Activated naive CD4-positive, alpha-beta T cell treated with anti-CD3 and anti-CD28 coated beads, Interleukin-2, amount 10 ng/mL, durations not matched to agents 7 days and 5 days (primary cell): ENCODE results near the gene NCKAP5.
"Not testable (repeated sequence)": the region's sequence is repeated elsewhere in the genome, so short reads cannot be mapped to it uniquely, and the experiment has no call there.

Experiments used
- CTCF ChIA-PET: fragments of 350-600 bp; sonication (Branson Sonifier 250); formaldehyde crosslinking; loops from one replicate; lab custom pipeline; 2021; ENCODE audit warnings: antibody characterized with exemption; lab: Charles Lee
- DNase-seq: peaks from one replicate; pipeline ENCODE4 v3.0.0-alpha.2; 2020
- H3K27ac Mint-ChIP-seq: one replicate; pipeline ENCODE4 v1.8.0; 2021; ENCODE audit warnings: mild to moderate bottlenecking, moderate library complexity, mixed read lengths
- H3K27me3 Mint-ChIP-seq: one replicate; pipeline ENCODE4 v1.8.0; 2021; ENCODE audit warnings: mild to moderate bottlenecking, mixed read lengths
- H3K36me3 Mint-ChIP-seq: one replicate; pipeline ENCODE4 v1.8.0; 2021; ENCODE audit warnings: mixed read lengths
- H3K4me1 Mint-ChIP-seq: one replicate; pipeline ENCODE4 v1.8.0; 2021; ENCODE audit warnings: mixed read lengths
- H3K4me3 Mint-ChIP-seq: one replicate; pipeline ENCODE4 v1.8.0; 2021; ENCODE audit warnings: mild to moderate bottlenecking, moderate library complexity, mixed read lengths
- H3K9me3 Mint-ChIP-seq: one replicate; pipeline ENCODE4 v1.8.0; 2021; ENCODE audit warnings: mixed read lengths

Gene NCKAP5

GRCh38 chr2:132732694-132733093 lies 835.6 kb downstream of the NCKAP5 start:
- Mint-ChIP-seq H3K27ac (no peak overlapping the region), H3K36me3 (no peaks in the 10 kb centered on the region), H3K27me3 (no peaks in the 10 kb centered on the region), H3K4me3 (no peak overlapping the region), H3K4me1 (no peaks in the 10 kb centered on the region), H3K9me3 (no peaks in the 10 kb centered on the region)
- CTCF ChIA-PET, result no interaction called here
- DNase-seq, result no peak

DNA sequence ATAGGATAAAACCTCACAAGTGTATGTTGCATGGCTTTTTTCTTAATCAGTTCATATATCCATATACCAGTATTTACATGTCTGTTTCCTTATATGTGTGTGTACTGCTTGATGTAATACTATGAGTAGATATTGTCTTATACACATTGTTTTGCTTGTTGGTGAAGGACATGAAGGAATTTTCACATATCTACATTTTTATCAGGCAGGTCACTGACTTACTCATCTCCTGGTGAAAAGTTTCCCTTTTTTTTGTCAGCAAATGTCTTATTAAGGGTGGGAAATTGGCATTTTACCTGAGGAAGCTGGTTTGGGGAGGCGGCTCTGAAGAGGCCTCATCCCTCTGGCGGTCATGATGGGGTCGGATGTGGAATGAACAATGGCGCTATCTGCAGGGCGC lies 836.8 kb downstream of the NCKAP5 start:
- H3K36me3 Mint-ChIP-seq, result no peaks in the 10 kb centered on the region
- no peak overlapping the region for H3K27ac Mint-ChIP-seq
- no peaks in the 10 kb centered on the region for H3K27me3 Mint-ChIP-seq
- DNase-seq, result no peak
- no peak overlapping the region for H3K4me3 Mint-ChIP-seq
- CTCF ChIA-PET, result no interaction called here
- no peaks in the 10 kb centered on the region for H3K4me1 Mint-ChIP-seq
- H3K9me3 Mint-ChIP-seq, result peaks cover 1% of the 10 kb centered on the region

DNA sequence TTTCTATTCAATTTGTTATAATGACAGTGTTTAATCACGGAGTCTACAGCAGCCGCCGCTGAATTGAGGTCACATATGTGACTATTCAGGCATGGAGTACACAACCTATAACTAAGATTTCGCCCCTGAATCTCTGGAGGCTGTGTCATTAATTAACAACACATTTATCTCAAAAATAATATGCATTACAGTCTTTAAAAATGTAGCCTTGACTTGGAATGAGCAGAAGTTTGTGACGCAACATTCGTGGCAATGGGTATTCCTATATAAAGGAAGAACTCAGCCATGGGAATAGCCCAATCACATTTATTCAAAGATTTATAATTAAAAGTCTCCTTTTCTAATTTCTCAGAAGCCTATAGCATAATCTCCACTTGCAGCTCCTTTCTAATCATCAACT lies 837.7 kb downstream of the NCKAP5 start:
- Mint-ChIP-seq H3K9me3 (peaks cover 1% of the 10 kb centered on the region), H3K36me3 (no peaks in the 10 kb centered on the region), H3K4me3 (no peak overlapping the region), H3K27me3 (no peaks in the 10 kb centered on the region), H3K27ac (no peak overlapping the region), H3K4me1 (no peaks in the 10 kb centered on the region)
- CTCF ChIA-PET, result no interaction called here
- no peak for DNase-seq

GRCh38 chr2:132729522-132729921 lies 838.7 kb downstream of the NCKAP5 start:
- H3K36me3 Mint-ChIP-seq, result no peaks in the 10 kb centered on the region
- no peak overlapping the region for H3K27ac Mint-ChIP-seq
- no peak overlapping the region for H3K4me3 Mint-ChIP-seq
- CTCF ChIA-PET, result no interaction called here
- H3K4me1 Mint-ChIP-seq, result no peaks in the 10 kb centered on the region
- peaks cover 3% of the 10 kb centered on the region for H3K9me3 Mint-ChIP-seq
- no peaks in the 10 kb centered on the region for H3K27me3 Mint-ChIP-seq
- no peak for DNase-seq

DNA sequence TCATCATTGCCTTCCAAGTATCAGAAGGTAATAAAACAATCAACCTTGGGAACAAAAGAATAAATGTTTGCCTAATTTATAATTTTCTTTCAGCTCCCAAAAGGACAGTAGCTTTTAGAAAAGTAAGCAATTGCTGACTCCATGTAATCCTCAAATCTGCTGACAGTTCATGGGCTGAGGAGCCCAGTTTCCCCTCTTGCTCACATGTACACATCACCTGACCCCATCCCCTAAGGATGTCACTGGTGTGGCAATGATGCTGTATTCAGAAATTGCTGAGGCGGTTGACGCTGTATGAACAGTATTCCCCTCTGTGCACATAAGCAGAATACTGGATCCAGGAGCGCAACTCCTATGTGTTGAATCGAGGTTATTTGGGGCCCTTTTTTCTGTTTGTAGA lies 842.1 kb downstream of the NCKAP5 start:
- Mint-ChIP-seq H3K27ac (no peak overlapping the region), H3K27me3 (no peaks in the 10 kb centered on the region), H3K4me1 (no peaks in the 10 kb centered on the region), H3K36me3 (no peaks in the 10 kb centered on the region), H3K9me3 (peaks cover 6% of the 10 kb centered on the region), H3K4me3 (no peak overlapping the region)
- no peak for DNase-seq
- CTCF ChIA-PET, result no interaction called here

DNA sequence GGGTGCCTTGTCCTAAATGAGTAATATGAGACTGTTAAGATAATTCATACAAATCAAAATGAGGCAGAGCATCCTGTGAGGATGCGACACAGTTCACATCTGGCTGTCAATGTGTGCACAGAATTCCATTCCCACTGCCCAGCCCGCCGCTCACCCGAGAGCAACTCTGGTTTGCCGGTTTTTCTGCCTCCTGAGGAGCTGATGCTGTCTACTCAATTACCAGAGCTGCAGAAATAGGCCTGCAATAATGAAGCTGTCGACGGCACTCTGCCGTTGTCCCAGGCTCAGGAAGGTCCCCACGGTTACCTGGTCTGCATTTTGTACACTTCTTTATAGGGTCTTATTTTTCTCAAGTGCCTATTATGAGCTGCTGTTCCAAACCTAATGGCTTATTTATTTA lies 842.5 kb downstream of the NCKAP5 start:
- H3K27me3 Mint-ChIP-seq, result no peaks in the 10 kb centered on the region
- H3K27ac Mint-ChIP-seq, result no peak overlapping the region
- no peak for DNase-seq
- no peaks in the 10 kb centered on the region for H3K36me3 Mint-ChIP-seq
- H3K4me1 Mint-ChIP-seq, result no peaks in the 10 kb centered on the region
- H3K4me3 Mint-ChIP-seq, result no peak overlapping the region
- CTCF ChIA-PET, result no interaction called here
- H3K9me3 Mint-ChIP-seq, result peaks cover 6% of the 10 kb centered on the region

GRCh38 chr2:132725148-132725547 lies 843.1 kb downstream of the NCKAP5 start:
- no peak for DNase-seq
- CTCF ChIA-PET, result no interaction called here
- Mint-ChIP-seq H3K9me3 (peaks cover 6% of the 10 kb centered on the region), H3K36me3 (no peaks in the 10 kb centered on the region), H3K4me3 (no peak overlapping the region), H3K4me1 (no peaks in the 10 kb centered on the region), H3K27ac (no peak overlapping the region), H3K27me3 (no peaks in the 10 kb centered on the region)

DNA sequence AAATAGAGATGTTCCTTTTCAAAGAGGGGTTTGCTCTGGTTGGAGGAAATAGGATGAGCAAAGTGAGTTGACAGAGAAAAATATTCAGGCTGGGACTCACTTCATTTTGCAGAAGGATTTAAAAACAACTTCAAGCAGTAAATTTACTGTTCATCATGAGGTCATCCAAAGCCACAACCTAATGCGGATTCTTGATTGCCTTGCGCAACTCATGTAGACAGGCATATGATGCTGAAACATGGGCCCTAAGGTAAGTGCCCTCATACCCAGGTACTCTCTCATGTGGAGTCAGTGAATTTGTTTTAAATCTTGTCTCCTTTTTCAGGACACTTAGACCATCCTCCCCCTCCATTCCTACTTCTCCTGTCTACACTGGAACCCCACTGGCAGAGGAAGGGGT lies 846.3 kb downstream of the NCKAP5 start:
- H3K36me3 Mint-ChIP-seq, result no peaks in the 10 kb centered on the region
- H3K4me1 Mint-ChIP-seq, result no peaks in the 10 kb centered on the region
- peaks cover 7% of the 10 kb centered on the region for H3K9me3 Mint-ChIP-seq
- no peak overlapping the region for H3K27ac Mint-ChIP-seq
- no peak overlapping the region for H3K4me3 Mint-ChIP-seq
- CTCF ChIA-PET, result no interaction called here
- DNase-seq, result no peak
- H3K27me3 Mint-ChIP-seq, result no peaks in the 10 kb centered on the region

- Mint-ChIP-seq H3K4me1 (no peaks in the 10 kb centered on the region), H3K9me3 (peaks cover 7% of the 10 kb centered on the region), H3K4me3 (no peak overlapping the region), H3K27ac (no peak overlapping the region), H3K36me3 (no peaks in the 10 kb centered on the region), H3K27me3 (no peaks in the 10 kb centered on the region)
- DNase-seq, result no peak
- CTCF ChIA-PET, result interaction anchor here (0.6 kb wide), 1 partner anchor 90 kb away, joined by 3 read pairs; no protein-coding TSS in a partner anchor
Measured at GRCh38 chr2:132720393-132720792, 847.9 kb downstream of the NCKAP5 start.

- Mint-ChIP-seq H3K4me3 (no peak overlapping the region), H3K27me3 (no peaks in the 10 kb centered on the region), H3K27ac (no peak overlapping the region), H3K4me1 (no peaks in the 10 kb centered on the region), H3K36me3 (no peaks in the 10 kb centered on the region), H3K9me3 (peaks cover 5% of the 10 kb centered on the region)
- CTCF ChIA-PET, result interaction anchor here (0.6 kb wide), 1 partner anchor 91 kb away, joined by 3 read pairs; no protein-coding TSS in a partner anchor
- DNase-seq, result no peak
Measured at GRCh38 chr2:132719480-132719879, 848.8 kb downstream of the NCKAP5 start.

- CTCF ChIA-PET, result no interaction called here
- Mint-ChIP-seq H3K27ac (no peak overlapping the region), H3K4me3 (no peak overlapping the region), H3K36me3 (no peaks in the 10 kb centered on the region), H3K9me3 (peaks cover 5% of the 10 kb centered on the region), H3K27me3 (no peaks in the 10 kb centered on the region), H3K4me1 (no peaks in the 10 kb centered on the region)
- DNase-seq, result no peak
Measured at GRCh38 chr2:132716954-132717353, 851.3 kb downstream of the NCKAP5 start.

DNA sequence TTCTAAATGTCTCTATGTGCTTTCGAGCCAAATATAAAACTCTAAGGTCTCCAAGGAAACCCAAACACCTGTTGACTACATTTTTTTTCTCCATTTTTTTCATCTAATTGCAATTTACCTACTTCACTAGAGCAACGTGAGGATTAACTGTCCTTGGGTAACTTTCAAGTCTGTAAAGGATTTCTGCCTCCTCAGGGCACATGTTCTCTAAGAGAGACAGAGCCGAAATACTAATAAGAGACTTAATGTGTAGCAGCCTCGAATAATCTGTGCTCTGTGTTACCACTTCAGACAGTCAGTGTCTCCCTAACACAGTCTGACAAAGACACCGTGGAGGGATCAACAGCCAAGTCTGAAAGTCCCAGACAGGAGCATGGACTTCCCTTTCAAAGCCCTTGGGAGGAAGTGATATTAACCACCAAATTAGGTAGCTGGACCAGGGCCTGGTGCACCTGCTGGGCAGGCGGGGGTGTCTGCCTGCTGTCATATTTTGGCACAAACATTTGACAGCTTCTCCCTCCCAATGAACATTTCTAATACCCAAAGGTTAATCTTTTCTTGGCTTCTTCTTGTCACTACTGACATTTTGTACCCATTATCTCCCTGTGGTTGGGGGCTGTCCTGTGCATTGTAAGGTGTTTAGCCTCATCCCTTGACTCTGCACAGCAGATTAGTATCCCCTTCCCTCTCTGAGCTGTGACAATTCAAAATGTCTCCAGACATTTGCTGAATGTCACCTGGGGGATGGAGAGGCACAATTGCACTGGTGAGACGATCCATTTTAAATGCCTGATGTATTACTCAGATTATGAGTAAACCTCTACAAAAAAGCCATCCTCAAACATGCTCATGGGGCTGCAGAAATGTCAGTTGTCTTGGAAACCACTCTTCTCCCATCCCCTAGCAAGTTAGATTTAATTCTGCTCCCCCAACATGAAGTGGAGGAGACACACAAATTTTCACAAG lies 852.6 kb downstream of the NCKAP5 start:
- Mint-ChIP-seq H3K36me3 (no peaks in the 10 kb centered on the region), H3K4me3 (no peak overlapping the region), H3K27me3 (no peaks in the 10 kb centered on the region), H3K27ac (no peak overlapping the region), H3K4me1 (no peaks in the 10 kb centered on the region), H3K9me3 (peaks cover 2% of the 10 kb centered on the region)
- CTCF ChIA-PET, result no interaction called here
- DNase-seq, result no peak

GRCh38 chr2:132703396-132703795 lies 864.9 kb downstream of the NCKAP5 start:
- Mint-ChIP-seq H3K9me3 (no peaks in the 10 kb centered on the region), H3K4me1 (no peaks in the 10 kb centered on the region)
- no peak for DNase-seq

DNA sequence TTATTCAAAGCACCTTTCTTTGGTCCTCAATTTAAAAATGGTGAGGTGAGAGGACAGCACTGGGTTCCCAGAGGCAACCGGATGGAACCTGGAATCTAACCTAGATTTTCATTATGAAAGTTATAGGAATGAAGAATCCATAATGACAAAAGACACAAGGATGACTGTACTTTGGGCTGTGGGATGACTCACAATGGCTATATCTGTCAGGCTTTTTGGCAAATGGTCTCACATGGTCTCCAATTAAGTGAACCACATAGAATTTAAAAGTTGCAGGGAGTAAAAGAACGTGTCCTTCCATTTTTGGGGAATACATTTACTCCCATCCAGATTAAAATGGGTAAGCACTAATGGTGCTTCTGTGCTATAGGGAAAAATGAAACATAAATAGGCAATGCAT lies 866.5 kb downstream of the NCKAP5 start:
- Mint-ChIP-seq H3K4me1 (no peaks in the 10 kb centered on the region), H3K4me3 (no peak overlapping the region), H3K27ac (no peak overlapping the region), H3K9me3 (no peaks in the 10 kb centered on the region), H3K36me3 (no peaks in the 10 kb centered on the region), H3K27me3 (no peaks in the 10 kb centered on the region)
- CTCF ChIA-PET, result no interaction called here
- no peak for DNase-seq

More at GRCh38 chr2:132703396-132703795, 864.9 kb downstream of the NCKAP5 start:
- Mint-ChIP-seq H3K36me3 (no peaks in the 10 kb centered on the region), H3K27me3 (no peaks in the 10 kb centered on the region), H3K4me3 (no peak overlapping the region), H3K27ac (no peak overlapping the region)
- CTCF ChIA-PET, result no interaction called here

GRCh38 chr2:132699802-132700201 lies 868.5 kb downstream of the NCKAP5 start:
- H3K36me3 Mint-ChIP-seq, H3K4me3 Mint-ChIP-seq, DNase-seq, CTCF ChIA-PET, H3K27ac Mint-ChIP-seq, H3K4me1 Mint-ChIP-seq, H3K9me3 Mint-ChIP-seq, H3K27me3 Mint-ChIP-seq: not testable (repeated sequence)
